Kidney (tissue), 14 donors: Measurements from ENCODE around the gene AKR1B1. TPM values are rescaled to one million over a fixed set of nuclear protein-coding genes. Genes with fewer than 3 reads are reported as not detected.

Experiments used
- DNase-seq, 5 donors: peaks; one replicate each; pipeline ENCODE4 v3.0.0-alpha.2; 2013 to 2020
- FAIRE-seq: peaks from 2 replicates; lab custom pipeline; 2012; peaks lifted over from hg19 to GRCh38; lab: Jason Lieb, UNC
- H3K27ac ChIP-seq, 2 donors: one replicate each; pipeline ENCODE4 v1.7.0; 2013; ENCODE audit warnings: low read depth in 2 of 2, low read length in 2 of 2, inconsistent platforms in 1 of 2
- H3K27me3 ChIP-seq: one replicate; pipeline ENCODE4 v1.7.1; 2013; ENCODE audit warnings: low read length, inconsistent platforms; ENCODE audit not compliant: control insufficient read depth, insufficient read depth
- H3K36me3 ChIP-seq, 3 donors: one replicate each; pipeline versions ENCODE4 v1.7.0 to v1.7.1; 2013; ENCODE audit warnings: low read length in 3 of 3, control low read depth in 1 of 3, inconsistent platforms in 1 of 3; ENCODE audit not compliant: insufficient read depth in 3 of 3, control insufficient read depth in 2 of 3
- H3K4me1 ChIP-seq, 3 donors: one replicate each; pipeline versions ENCODE4 v1.7.0 to v1.7.1; 2013; ENCODE audit warnings: low read length in 3 of 3, inconsistent platforms in 1 of 3, low read depth in 1 of 3; ENCODE audit not compliant: control insufficient read depth in 2 of 3, insufficient read depth in 2 of 3
- H3K4me3 ChIP-seq, 3 donors: one replicate each; pipeline versions ENCODE4 v1.7.0 to v1.8.1; 2013; ENCODE audit warnings: low read length in 3 of 3, control low read depth in 1 of 3, inconsistent platforms in 1 of 3
- H3K9ac ChIP-seq, 3 donors: one replicate each; pipeline versions ENCODE4 v1.7.0 to v1.7.1; 2013; ENCODE audit warnings: low read length in 3 of 3, control low read depth in 1 of 3, inconsistent platforms in 1 of 3
- H3K9me3 ChIP-seq, 3 donors: one replicate each; pipeline versions ENCODE4 v1.7.0 to v1.7.1; 2013; ENCODE audit warnings: low read length in 3 of 3, control low read depth in 1 of 3, inconsistent platforms in 1 of 3; ENCODE audit not compliant: control insufficient read depth in 2 of 3, insufficient read depth in 1 of 3
- CTCF ChIP-seq: IDR thresholded peaks from 3 replicates; pipeline ENCODE4 v1.5.1; 2012; ENCODE audit warnings: mild to moderate bottlenecking, moderate library complexity, borderline replicate concordance; ENCODE audit not compliant: insufficient read depth; ENCODE audit errors: extremely low read depth
- intact Hi-C: fragments of 100-400 bp; cut with DNase I; formaldehyde crosslinking; loops from one replicate; pipeline ENCODE4 v1.11.1; 2022
- polyA plus RNA-seq: library from polyadenylated mRNA; stranded (reverse); fragments of 350-450 nt; fragmentation: Illumina TruSeq; extraction: RNeasy Lipid Tissue Mini Kit (QIAGEN cat#74804); gene quantifications from one replicate; pipeline ENCODE4 v1.2.3, GENCODE V29; 2014; ENCODE audit warnings: low read depth, low replicate concordance; ENCODE audit not compliant: insufficient read depth
- total RNA-seq: library from RNA; stranded (reverse); fragmentation: NEBNext Ultra II Directional; extraction: Animal tissue kit (Norgen Biotek cat#: 25700); gene quantifications from one replicate; pipeline ENCODE4 v1.2.1, GENCODE V29; 2021
- donor health status: control.
- donor health status: control.
- donor health status: control.
- donor health status: control.
- donor health status: control.
- donor health status: DM: yes; HTN: yes; CAD: no.
- donor health status: Normal renal cell carcinoma (clear cell type).

AKR1B1 gene
- total and polyA plus RNA-seq, 2 donors from 2014 or later: 93.8 to 183 TPM

GRCh38 chr7:134452419-134452838, 6.5 kb downstream of the AKR1B1 start:
- peaks cover 0 to 24% (median 22%) of the 10 kb centered on the region in 3 donors for H3K36me3 ChIP-seq
- TF ChIP-seq CTCF: no peak
- intact Hi-C loops: no loop called here
- peaks cover 0 to 17% (median 13%) of the 10 kb centered on the region in 3 donors for H3K4me1 ChIP-seq
- H3K4me3 ChIP-seq: no peak overlapping the region
- H3K9ac ChIP-seq: no peak overlapping the region
- H3K9me3 ChIP-seq: no peaks in the 10 kb centered on the region
- DNase-seq (peak in 4 of 5 donors; percentile 50 to 91 (median 73)), FAIRE-seq (no peak)
- H3K27me3 ChIP-seq: no peaks in the 10 kb centered on the region
- no peak overlapping the region for H3K27ac ChIP-seq

- FAIRE-seq (no peak), DNase-seq (no peak)
Observed at GRCh38 chr7:134451656-134452055, 7.2 kb downstream of the AKR1B1 start.

DNA sequence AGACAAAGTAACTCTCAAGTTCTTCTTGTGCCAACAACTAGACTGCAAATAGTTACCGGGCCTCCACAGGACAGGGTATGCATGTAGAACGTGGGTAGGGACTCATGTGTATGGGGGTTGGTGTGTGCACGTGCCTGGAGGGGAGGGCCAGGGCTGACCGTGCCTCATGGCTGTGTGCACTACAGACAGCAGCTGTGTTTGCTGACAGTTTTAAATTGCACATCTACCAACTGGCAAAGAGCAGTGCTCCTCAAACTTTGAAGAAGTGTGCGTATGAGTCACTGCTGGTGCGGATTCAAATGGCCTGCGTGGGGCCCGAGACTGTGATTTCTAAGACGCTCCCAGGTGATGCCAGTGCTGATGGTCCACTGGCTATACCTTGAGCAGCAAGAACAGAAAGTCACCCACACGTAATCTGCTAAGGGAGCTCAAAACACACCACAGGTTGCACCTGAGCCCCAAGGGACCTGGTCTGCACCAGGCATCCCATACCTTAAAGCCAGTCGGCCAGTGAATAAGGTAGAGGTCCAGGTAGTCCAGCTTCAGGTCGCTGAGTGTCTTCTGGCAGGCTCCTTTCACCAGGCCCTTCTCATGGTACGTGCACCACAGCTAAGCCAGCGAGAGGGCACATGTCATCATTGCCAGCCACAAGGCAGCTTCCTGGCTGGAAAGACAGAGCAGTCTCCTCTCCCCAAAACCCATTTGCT, 8.5 kb downstream of the AKR1B1 start:
- H3K27me3 ChIP-seq: no peaks in the 10 kb centered on the region
- H3K9ac ChIP-seq: no peak overlapping the region
- no peak overlapping the region for H3K4me3 ChIP-seq
- DNase-seq (no peak), FAIRE-seq (no peak)
- no peak overlapping the region for H3K27ac ChIP-seq
- peaks cover 0 to 17% (median 13%) of the 10 kb centered on the region in 3 donors for H3K4me1 ChIP-seq
- H3K9me3 ChIP-seq: no peaks in the 10 kb centered on the region
- TF ChIP-seq CTCF: no peak
- intact Hi-C loops: no loop called here
- peaks cover 0 to 40% (median 34%) of the 10 kb centered on the region in 3 donors for H3K36me3 ChIP-seq

More at GRCh38 chr7:134451656-134452055, 7.2 kb downstream of the AKR1B1 start:
- H3K9ac ChIP-seq: no peak overlapping the region
- H3K4me3 ChIP-seq: no peak overlapping the region
- H3K4me1 ChIP-seq: peaks cover 0 to 17% (median 13%) of the 10 kb centered on the region in 3 donors
- TF ChIP-seq CTCF: no peak
- peaks cover 0 to 30% (median 27%) of the 10 kb centered on the region in 3 donors for H3K36me3 ChIP-seq
- intact Hi-C loops: no loop called here
- no peak overlapping the region for H3K27ac ChIP-seq
- no peaks in the 10 kb centered on the region for H3K9me3 ChIP-seq
- no peaks in the 10 kb centered on the region for H3K27me3 ChIP-seq
